ENCODE data around the gene RAB34.

The RAB34 gene

DNA sequence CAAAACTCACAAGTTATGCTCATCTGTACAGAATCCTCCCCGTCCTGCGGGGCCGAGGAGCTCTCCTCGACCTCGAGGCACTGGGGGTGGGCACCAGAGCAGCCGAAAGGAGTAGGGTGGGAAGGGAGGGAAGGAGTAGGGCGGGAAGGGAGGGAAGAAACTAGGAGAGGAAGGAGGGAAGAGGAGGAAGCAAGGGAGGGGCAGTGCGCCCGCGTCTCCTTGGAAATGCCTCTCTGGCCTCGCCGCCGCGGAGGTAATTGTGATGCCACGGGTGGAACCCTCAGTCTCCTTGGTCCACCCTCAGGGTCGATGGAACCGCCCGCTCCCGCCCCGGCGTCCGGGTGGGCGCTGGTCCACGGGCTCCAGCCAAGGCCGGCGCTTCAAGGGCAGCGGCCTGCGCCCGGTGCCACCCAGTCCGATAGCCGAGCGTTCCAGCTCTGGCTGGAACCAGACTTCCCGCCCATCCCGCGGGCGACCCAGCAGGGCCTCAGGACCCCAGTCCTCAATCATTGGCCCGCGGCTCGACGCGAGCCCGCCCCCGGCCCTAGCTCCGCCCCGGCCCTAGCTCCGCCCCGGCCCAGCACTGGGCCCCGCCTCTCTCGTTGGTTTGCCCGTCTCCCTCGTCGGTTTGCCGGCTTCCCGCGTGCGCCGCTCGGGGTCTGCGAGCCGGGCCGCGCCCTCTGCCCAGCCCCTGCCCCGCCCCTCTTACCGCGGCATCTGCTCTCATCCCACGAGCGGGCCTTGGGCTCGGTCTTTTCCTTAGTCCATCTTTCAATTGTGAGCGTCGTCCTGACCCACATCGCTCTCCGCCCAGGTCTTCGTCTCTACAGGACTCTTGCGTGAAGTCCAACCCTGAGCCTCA, 6.6 kb downstream of the RAB34 start:
- DNase-seq = peak; percentile 98

- no peak for DNase-seq
Measured at GRCh38 chr17:28707339-28707720, 10.3 kb downstream of the RAB34 start.

DNA sequence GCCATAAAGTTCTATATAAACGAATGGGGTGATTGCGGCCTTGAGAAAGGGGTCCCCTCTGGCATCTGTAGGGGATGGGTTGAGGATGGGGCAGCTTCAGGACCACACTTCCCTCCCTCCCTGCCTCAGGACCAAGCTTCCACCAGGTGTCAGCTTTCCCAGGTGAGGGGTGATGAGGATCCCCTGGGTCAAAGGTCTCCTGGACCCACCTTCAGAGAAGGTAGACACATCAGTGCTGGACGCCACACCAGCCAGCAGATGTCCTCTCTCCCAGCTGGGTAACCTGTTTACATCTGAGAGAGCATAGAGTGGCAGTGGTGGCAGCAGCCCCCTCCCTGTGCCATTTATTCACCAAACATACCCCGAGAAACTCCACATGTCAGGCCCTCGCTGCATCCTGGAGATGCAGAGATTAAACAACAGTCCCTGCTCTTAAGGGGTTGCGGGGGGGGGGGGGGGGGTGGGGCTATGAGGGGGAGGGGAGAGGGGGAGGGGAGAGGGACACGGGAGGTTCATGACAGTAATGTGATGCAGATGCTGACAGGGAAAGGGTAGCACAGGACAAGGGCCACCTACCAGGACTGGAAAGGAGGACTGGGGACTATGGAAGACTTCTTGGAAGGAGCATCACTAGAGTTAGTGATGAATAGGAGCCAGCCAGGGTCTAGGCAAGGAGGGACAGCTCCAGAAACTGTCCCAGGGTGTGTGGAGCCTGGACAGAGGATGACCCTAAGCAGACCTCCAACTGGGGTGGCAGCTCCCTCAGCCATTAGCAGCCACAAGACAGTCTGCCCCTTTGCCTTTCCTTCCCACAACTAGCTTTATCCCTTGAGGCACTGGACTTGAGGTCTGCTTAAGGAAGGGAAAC, 11.0 kb downstream of the RAB34 start:
- DNase-seq = no peak

GRCh38 chr17:28705728-28706334, 11.8 kb downstream of the RAB34 start:
- DNase-seq = no peak

DNA sequence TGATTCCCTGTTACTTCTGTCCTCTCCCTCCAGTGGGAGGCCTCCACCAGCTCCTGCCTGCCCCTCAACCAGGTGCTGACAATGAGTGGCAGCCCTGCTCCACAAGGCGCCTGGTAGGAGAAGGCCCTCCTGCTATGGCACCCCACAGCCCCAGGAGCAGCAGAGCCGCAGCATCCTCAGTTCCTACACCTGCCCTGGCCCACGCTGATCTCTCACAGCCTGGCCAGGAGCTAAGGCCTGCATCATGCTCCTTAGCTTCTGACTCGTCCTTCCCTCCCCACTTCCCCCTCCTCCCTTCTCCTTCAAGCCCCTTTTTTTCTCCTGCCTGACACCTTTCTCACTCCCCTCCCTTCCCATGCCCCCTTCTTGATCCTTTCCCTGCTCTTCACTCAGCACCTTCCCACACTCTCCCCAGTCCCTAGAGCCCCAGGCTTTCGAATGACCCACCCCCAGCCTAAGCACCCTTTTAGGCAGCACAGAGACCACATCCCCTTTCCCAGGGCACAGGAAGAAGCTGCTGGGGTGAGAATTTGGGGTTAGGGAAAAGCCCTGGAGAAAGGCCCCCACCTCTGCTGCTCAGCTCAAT, 12.5 kb downstream of the RAB34 start:
- DNase-seq = no peak

DNA sequence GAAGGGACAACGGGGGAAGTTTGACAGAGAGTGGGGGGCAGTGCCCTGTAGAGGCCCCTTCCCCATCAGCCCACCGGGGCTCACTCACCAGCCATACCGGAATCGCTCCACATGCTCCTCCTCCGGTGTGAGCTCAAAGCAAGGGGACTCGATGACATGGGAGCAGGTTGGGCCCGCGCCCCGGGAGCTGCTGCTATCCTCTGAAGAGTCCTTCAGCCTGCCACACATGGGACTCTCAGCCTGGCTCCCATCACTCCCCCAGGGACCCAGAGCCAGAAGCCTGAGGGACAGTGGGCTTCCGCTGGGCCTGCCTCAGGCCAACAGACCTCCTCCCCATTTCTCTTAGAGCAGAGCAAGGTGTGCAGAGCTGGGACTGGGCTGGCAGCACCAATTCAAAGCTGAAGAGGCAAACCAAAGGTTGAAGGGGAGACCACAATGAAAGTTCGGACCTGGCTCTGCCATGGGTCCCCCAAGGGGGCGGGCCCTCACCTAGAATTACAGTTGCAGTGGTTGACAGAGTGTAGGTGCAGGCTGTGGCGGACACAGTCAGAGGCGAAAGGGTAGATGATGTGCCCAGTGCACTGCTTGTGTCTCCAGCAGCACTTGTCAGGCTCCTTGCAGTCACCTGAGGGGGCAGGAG, 13.3 kb downstream of the RAB34 start:
- DNase-seq = no peak

DNA sequence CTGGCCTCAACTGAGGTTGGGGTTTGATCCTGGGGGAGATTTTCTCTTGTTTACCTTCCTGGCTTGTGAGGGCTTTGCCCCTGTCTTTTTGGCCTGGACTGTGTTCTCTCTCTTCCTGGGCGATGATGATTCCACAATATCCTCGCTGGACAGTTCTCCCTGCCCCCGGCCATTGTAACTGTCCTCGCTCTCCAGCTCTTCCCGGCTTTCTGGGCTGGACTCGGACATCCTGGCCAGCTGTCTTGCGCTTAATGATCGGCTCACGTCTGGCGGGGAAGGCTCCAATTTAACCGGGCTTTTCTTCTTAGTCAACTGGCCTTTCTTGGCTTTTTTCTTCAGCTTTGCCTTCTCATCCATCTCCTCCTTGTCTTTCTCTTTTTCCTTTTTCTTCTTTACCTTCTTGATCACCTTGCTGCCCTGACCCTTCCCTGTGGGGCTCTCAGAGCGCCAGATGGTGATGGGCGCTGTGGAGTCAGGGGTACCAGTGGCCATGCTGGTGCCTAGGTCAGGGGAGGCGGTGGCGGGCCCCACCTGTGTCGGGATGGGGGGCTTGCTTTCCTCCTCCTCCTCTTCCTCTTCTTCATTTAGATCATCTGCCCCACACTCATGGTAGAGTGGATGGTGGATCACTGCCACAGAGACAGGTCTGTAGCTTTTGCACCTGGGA, 14.0 kb downstream of the RAB34 start:
- DNase-seq = no peak

DNA sequence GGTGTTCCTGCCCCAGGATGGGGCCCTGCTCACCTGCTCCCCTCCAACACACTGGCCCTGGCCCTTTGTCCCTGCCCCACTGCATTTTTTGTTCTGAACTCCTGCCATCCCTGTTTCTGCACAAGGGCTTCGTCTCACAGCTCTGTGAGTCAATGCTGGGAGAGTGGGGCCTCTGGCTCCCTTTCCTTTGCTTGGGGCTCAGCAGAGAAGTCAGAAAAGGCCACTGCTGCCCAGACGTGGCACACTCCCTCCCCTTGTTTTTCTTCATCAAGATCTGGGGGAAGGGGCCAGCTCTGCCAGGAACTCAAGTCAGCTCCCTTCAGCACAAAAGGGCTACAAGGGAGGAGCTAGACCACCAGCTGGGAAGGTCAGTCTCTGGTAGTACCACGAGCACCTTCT, 14.9 kb downstream of the RAB34 start:
- DNase-seq = no peak

GRCh38 chr17:28702026-28702751, 15.5 kb downstream of the RAB34 start:
- DNase-seq = peak; percentile 75

- DNase-seq = no peak
Measured at GRCh38 chr17:28700830-28701492, 16.7 kb downstream of the RAB34 start.

DNA sequence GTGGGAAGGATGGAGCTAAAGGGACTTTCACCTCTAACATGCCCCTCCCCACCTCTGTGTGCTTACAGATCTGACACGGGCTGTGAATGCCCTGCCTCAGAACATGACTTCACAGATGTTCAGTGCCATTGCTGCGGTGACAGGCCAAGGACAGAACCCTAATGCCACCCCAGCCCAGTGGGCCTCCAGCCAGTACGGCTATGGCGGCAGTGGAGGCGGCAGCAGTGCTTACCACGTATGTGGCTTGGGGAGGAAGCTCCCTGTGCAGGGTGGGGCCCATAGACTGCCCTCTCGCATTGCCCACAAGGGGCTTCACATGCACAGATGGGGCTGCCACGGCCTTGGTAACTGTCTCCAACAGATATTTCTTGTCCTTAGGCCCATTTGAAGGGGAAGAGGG, 17.4 kb downstream of the RAB34 start:
- no peak for DNase-seq

GRCh38 chr17:28698253-28698941, 19.3 kb downstream of the RAB34 start:
- DNase-seq = no peak

- DNase-seq = no peak
Measured at GRCh38 chr17:28693869-28694268, 23.8 kb downstream of the RAB34 start.

- DNase-seq = no peak
Measured at GRCh38 chr17:28689011-28689410, 28.7 kb downstream of the RAB34 start.

DNA sequence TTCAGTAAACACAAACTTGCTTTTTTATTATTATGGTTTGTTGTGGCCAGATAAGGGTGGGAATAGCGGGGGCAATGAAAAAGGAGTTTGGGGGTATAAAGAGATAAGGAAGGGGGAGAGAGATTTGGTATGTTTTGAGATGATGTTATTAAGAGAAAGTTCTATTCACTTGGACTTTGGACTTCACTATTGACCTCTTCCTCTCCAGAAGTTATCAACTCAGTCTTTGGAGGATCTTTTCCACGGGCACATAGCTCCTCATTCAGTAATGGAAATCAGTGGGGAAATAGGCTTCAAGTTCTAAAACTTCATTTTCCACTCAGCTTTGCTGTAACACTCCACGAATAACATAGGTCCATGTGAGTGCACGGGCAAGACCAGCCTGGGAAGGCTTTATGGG, 29.2 kb downstream of the RAB34 start:
- DNase-seq = no peak

DNA sequence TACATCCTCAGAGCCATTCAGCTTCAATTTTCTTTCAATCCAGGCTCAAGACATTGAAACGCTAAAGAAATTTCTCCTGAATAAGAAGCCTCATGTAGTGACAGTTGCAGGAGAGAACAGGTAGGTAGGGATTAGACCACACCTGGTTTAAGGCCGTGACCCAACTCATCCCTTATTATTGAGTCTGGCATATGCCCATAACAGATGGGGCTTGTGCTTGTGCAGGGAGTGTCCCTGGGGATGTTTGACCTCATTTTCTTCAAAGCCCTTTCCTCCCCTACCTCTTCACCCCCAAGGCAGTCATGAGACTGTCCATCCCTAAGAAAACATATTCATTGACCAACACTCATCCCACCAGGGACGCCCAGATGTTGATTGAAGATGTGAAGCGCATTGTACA, 31.4 kb downstream of the RAB34 start:
- DNase-seq = peak; percentile 65

DNA sequence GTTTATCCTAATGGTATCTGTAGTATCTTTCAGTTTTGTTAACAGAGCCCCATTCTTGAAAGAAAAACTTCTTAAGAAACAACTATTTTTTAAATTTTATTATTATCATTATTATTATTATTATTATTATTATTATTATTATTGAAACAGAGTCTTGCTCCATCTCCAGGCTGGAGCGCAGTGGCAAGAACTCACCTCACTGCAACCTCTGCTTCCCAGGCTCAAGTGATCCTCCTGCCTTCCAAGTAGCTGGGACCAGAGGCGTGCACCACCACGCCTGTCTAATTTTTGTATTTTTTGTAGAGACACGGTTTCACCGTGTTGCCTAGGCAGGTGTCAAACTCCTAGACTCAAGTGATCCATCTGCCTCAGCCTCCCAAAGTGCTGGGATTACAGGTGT, 32.3 kb downstream of the RAB34 start:
- no peak for DNase-seq

- peak; percentile 62 for DNase-seq
Measured at GRCh38 chr17:28684963-28685362, 32.7 kb downstream of the RAB34 start.

DNA sequence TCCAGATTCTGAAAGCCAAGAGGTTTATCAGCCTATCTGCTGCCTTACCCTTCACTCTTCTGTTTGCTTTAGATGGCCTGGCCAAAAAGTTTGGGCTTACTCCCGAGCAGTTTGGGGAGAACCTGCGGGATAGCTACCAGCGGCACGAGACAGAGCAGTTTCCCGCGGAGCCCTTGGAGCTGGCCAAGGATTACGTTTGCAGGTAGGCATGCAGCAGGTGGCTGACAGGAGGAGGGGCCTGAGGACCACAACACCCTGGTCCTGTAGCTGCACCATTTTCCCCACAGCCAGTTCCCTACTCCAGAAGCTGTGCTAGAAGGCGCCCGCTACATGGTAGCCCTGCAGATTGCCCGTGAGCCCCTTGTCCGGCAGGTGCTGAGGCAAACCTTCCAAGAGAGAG, 35.0 kb downstream of the RAB34 start:
- DNase-seq = no peak

DNA sequence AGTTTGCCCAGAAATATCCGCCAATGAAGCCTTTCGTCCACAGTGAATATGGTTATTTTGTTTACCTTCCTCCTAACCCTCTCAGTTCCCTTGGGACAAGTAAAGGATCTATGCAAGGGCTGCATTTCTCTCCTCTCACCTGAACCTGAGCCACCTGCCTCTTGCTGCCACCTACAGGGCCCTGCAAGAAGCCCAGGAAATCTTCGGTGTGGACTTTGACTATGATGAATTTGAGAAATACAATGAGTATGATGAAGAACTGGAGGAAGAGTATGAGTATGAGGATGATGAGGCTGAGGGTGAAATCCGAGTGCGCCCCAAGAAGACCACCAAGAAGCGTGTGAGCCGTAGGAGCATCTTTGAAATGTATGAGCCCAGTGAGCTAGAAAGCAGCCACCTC, 41.7 kb downstream of the RAB34 start:
- peak; percentile 47 for DNase-seq
